Colonic mucosa (tissue), 4 donors: ENCODE data around the gene PTPRN2. TPM values are rescaled to one million over a fixed set of nuclear protein-coding genes. Genes with fewer than 3 reads are reported as not detected.

ENCODE experiments used
- DNase-seq: peaks from one replicate; pipeline ENCODE4 v3.0.0-alpha.2; 2020
- H3K27ac ChIP-seq: fragments of 200-600 bp; one replicate; pipeline ENCODE4 v1.8.0; 2021
- H3K27me3 ChIP-seq: fragments of 200-600 bp; one replicate; pipeline ENCODE4 v1.8.0; 2021
- H3K36me3 ChIP-seq: fragments of 200-600 bp; one replicate; pipeline ENCODE4 v1.8.0; 2021
- H3K4me1 ChIP-seq: fragments of 200-600 bp; one replicate; pipeline ENCODE4 v1.8.0; 2021; ENCODE audit warnings: mild to moderate bottlenecking
- H3K4me3 ChIP-seq: fragments of 200-600 bp; one replicate; pipeline ENCODE4 v1.8.0; 2021
- H3K9ac ChIP-seq, 2 donors: one replicate each; pipeline ENCODE4 v1.7.0; 2013; ENCODE audit warnings: control low read depth in 2 of 2, low read depth in 2 of 2, low read length in 2 of 2
- H3K9me3 ChIP-seq: fragments of 200-600 bp; one replicate; pipeline ENCODE4 v1.8.0; 2021
- intact Hi-C: fragments of 100-400 bp; cut with DNase I; formaldehyde crosslinking; loops from one replicate; pipeline ENCODE4 v1.14.1; 2022
- total RNA-seq, 2 donors: library from RNA; stranded (reverse); fragmentation: NEBNext Ultra II Directional in 1 of 2; extraction: Animal tissue kit (Norgen Biotek cat#: 25700) in 1 of 2; gene quantifications; one replicate each; pipeline ENCODE4 v1.2.1, GENCODE V29; 2021
- TF ChIP-seq, protein P1 (sequence below): fragments of 200-600 bp; IDR thresholded peaks from one replicate; pipeline ENCODE4 v1.8.0; 2022; ENCODE audit warnings: antibody characterized with exemption, mild to moderate bottlenecking
- donor health status: healthy.
- donor health status: DM: no; HTN: no; CAD: no.
- donor health status: DM: no; HTN: no; CAD: no.

The PTPRN2 gene
- total RNA-seq, 2 donors from 2014 or later: 14.7 to 21.6 TPM

DNA sequence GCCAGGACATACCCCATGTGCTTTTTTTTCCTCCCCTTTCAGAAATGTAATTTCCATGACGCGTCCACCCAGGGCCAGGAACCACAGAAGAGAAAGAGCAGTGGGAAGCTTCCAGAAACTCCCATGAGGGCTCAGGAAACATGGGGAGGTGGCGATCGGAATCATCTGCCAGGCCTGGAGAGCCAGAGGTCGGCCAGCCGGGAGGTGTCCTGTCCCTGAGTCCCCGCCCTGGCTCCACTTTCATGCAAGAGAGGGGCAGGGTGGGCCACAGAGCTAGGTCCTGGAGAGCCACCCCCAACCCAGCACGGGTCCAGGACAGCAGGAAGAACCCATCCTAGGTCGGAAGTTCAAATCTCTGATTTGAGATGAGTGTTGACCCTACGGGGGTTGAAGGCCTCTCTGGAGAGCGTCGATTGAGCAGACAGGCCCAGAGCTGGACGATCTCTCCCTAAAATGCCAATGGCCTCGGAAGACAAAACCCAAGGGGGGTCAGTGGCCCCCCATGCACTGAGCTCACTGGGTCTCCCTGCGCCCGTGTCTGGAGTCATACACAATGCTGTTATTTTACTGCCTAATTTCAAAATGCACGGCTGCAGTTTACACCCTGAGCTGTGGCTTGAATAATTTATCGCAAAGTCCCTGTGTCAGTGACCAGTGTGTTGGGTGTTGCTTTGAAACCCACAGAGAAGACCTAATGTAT, 594.1 kb downstream of the PTPRN2 start:
- no peak for DNase-seq

GRCh38 chr7:157992511-157993160, 595.0 kb downstream of the PTPRN2 start:
- intact Hi-C loops: no loop called here
- H3K4me3 ChIP-seq: no peak overlapping the region
- no peak overlapping the region for H3K27ac ChIP-seq
- DNase-seq: no peak
- H3K9me3 ChIP-seq: no peaks in the 10 kb centered on the region
- no peaks in the 10 kb centered on the region for H3K27me3 ChIP-seq
- H3K36me3 ChIP-seq: no peaks in the 10 kb centered on the region
- H3K9ac ChIP-seq: no peak overlapping the region
- TF ChIP-seq, protein P1, sequence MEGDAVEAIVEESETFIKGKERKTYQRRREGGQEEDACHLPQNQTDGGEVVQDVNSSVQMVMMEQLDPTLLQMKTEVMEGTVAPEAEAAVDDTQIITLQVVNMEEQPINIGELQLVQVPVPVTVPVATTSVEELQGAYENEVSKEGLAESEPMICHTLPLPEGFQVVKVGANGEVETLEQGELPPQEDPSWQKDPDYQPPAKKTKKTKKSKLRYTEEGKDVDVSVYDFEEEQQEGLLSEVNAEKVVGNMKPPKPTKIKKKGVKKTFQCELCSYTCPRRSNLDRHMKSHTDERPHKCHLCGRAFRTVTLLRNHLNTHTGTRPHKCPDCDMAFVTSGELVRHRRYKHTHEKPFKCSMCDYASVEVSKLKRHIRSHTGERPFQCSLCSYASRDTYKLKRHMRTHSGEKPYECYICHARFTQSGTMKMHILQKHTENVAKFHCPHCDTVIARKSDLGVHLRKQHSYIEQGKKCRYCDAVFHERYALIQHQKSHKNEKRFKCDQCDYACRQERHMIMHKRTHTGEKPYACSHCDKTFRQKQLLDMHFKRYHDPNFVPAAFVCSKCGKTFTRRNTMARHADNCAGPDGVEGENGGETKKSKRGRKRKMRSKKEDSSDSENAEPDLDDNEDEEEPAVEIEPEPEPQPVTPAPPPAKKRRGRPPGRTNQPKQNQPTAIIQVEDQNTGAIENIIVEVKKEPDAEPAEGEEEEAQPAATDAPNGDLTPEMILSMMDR: no peak
- no peaks in the 10 kb centered on the region for H3K4me1 ChIP-seq

More for the DNA sequence above, 594.1 kb downstream of the PTPRN2 start:
- TF ChIP-seq, protein P1: no peak
- no peaks in the 10 kb centered on the region for H3K9me3 ChIP-seq
- no peaks in the 10 kb centered on the region for H3K4me1 ChIP-seq
- H3K36me3 ChIP-seq: no peaks in the 10 kb centered on the region
- H3K27me3 ChIP-seq: no peaks in the 10 kb centered on the region
- no peak overlapping the region for H3K9ac ChIP-seq
- no peak overlapping the region for H3K27ac ChIP-seq
- H3K4me3 ChIP-seq: no peak overlapping the region
- intact Hi-C loops: no loop called here

DNA sequence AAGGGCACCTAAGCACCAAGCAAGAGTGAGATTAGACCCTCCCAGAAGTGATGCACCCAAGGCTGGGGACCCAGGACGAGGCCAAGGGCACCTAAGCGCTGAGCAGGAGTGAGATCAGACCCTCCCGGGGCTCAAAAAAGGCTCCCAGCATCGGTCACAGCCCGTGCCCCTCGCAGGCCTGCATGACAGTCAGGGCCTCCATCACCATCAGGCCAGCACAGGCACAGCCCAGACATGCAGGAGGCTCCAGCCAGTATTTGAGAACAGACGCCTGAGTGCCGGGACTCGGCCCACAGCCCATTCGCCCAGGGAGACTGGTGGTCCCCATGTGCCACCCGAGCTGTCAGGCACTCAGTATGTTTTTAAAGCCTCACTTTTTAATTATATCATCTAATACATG, 595.9 kb downstream of the PTPRN2 start:
- no peak for DNase-seq
- intact Hi-C loops: no loop called here
- TF ChIP-seq, protein P1: no peak
- Histone ChIP-seq H3K27ac (no peak overlapping the region), H3K9me3 (no peaks in the 10 kb centered on the region), H3K4me3 (no peak overlapping the region), H3K27me3 (no peaks in the 10 kb centered on the region), H3K9ac (no peak overlapping the region), H3K36me3 (no peaks in the 10 kb centered on the region), H3K4me1 (no peaks in the 10 kb centered on the region)

GRCh38 chr7:157991351-157991750, 596.3 kb downstream of the PTPRN2 start:
- H3K4me1 ChIP-seq: no peaks in the 10 kb centered on the region
- H3K9me3 ChIP-seq: no peaks in the 10 kb centered on the region
- H3K27me3 ChIP-seq: no peaks in the 10 kb centered on the region
- intact Hi-C loops: no loop called here
- no peak overlapping the region for H3K9ac ChIP-seq
- no peak for DNase-seq
- H3K4me3 ChIP-seq: no peak overlapping the region
- no peak overlapping the region for H3K27ac ChIP-seq
- H3K36me3 ChIP-seq: no peaks in the 10 kb centered on the region
- TF ChIP-seq, protein P1: no peak

DNA sequence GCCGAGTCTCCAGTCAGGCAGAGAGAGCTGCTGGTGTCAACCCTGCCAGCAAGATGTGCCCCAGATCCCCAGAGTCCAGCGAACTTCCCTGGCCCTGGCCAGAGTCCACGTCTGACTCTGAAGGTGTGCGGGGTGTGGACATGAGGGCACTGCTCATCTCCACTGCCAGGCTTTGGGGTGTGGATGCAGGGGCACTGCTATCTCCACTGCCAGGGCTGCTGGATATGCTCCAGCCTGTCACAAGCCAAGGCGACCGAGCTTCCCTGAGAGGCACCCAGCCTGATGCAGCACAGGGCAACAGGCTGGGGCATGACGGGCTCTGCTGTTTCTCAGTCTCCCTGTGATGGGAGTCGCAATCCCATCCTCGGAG, 596.8 kb downstream of the PTPRN2 start:
- DNase-seq: no peak
- H3K4me1 ChIP-seq: no peaks in the 10 kb centered on the region
- intact Hi-C loops: no loop called here

More for the DNA sequence above, 596.8 kb downstream of the PTPRN2 start:
- no peak overlapping the region for H3K27ac ChIP-seq
- no peak overlapping the region for H3K4me3 ChIP-seq
- TF ChIP-seq, protein P1: no peak
- H3K27me3 ChIP-seq: no peaks in the 10 kb centered on the region
- no peaks in the 10 kb centered on the region for H3K36me3 ChIP-seq
- H3K9ac ChIP-seq: no peak overlapping the region
- H3K9me3 ChIP-seq: no peaks in the 10 kb centered on the region
